Effector memory CD8-positive, alpha-beta T cell (primary cell): Measurements from ENCODE around the gene CEP152.

Experiments
- ATAC-seq: fragments of 150-1000 bp; cut with Tn5 transposase; replicated peaks from 2 replicates; pipeline ENCODE4 v1.10.0; 2021; ENCODE audit warnings: mild to moderate bottlenecking, moderate library complexity
- DNase-seq, 3 experiments: peaks; one replicate each; pipeline ENCODE4 v3.0.0; 2021
- H3K27ac Mint-ChIP-seq, 2 donors: one replicate each; pipeline ENCODE4 v1.8.0; 2022; ENCODE audit warnings: mild to moderate bottlenecking in 2 of 2, mixed read lengths in 2 of 2, moderate library complexity in 2 of 2
- H3K27me3 Mint-ChIP-seq, 2 donors: one replicate each; pipeline ENCODE4 v1.8.0; 2022; ENCODE audit warnings: mixed read lengths in 2 of 2
- H3K36me3 Mint-ChIP-seq: one replicate; pipeline ENCODE4 v1.8.0; 2022; ENCODE audit warnings: mild to moderate bottlenecking, moderate library complexity, mixed read lengths; ENCODE audit not compliant: insufficient read depth
- H3K4me1 Mint-ChIP-seq, 2 donors: one replicate each; pipeline ENCODE4 v1.8.0; 2022; ENCODE audit warnings: low read depth in 2 of 2, mixed read lengths in 2 of 2
- H3K4me3 Mint-ChIP-seq, 2 donors: one replicate each; pipeline ENCODE4 v1.8.0; 2022; ENCODE audit warnings: mild to moderate bottlenecking in 2 of 2, mixed read lengths in 2 of 2, moderate library complexity in 2 of 2
- H3K9me3 Mint-ChIP-seq, 2 donors: one replicate each; pipeline ENCODE4 v1.8.0; 2022; ENCODE audit warnings: mixed read lengths in 2 of 2

Gene CEP152

DNA sequence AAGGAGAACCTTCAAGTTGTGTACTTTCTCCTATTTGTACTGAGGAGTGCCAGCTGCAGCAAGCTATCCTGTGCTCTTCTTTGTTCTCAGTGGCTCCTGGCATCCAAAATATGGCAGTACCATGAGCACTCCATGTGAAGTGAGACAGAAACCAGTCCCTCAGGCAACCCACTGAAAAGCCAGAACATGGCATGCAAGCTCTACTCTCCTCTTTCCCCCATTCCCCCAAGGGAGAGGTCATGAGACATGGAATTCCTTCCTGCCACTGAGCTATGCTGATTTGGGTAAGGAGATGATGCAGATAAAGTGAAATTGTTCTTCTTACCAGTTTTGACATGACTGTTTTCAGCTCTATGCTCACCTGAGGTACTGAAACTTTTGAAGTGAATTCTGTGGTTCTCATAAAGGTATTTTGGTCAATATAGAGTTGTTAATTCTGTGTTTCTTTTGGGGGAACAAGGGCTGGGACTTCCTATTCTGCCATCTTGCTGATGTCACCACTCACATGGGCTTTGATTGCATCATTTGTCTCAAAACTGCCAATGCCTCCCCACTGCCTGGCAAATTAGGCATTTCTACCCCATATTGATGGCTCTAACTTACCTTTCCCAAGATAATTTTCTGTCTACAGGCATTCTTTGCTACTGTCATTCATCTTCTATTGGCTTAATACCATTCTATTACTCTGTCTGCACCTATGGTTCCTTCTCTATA, 22.8 kb upstream of the CEP152 start:
- Mint-ChIP-seq H3K9me3 (peaks cover 5 to 17% of the 10 kb centered on the region in 2 donors), H3K4me1 (no peaks in the 10 kb centered on the region), H3K4me3 (no peak overlapping the region), H3K36me3 (no peaks in the 10 kb centered on the region), H3K27me3 (peaks cover 44 to 60% of the 10 kb centered on the region in 2 donors), H3K27ac (no peak overlapping the region)
- DNase-seq (no peak), ATAC-seq (no peak)

DNA sequence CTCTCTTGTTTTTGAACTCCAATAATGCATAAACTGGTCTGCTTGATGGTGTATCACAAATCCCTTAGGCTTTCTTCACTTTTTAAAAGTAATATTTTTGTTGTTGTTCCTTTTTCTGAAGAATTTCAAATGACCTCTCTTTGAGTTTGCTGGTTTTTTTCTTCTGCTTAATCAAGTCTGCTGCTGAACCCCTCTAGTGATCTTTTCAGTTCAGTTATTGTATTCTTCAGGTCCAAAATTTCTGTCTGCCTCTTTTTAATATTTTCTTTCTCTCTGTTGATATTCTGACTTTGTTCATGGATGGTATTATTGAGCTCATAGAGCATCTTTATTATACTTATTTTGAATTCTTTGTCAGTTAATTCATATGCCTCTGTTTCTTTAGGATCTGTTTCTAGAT, 21.8 kb upstream of the CEP152 start:
- ATAC-seq, result no peak
- no peak overlapping the region for H3K27ac Mint-ChIP-seq
- no peaks in the 10 kb centered on the region for H3K36me3 Mint-ChIP-seq
- peaks cover 35 to 59% of the 10 kb centered on the region in 2 donors for H3K27me3 Mint-ChIP-seq
- H3K9me3 Mint-ChIP-seq, result peaks cover 5 to 17% of the 10 kb centered on the region in 2 donors
- H3K4me3 Mint-ChIP-seq, result no peak overlapping the region
- no peaks in the 10 kb centered on the region for H3K4me1 Mint-ChIP-seq
- DNase-seq, result no peak

DNA sequence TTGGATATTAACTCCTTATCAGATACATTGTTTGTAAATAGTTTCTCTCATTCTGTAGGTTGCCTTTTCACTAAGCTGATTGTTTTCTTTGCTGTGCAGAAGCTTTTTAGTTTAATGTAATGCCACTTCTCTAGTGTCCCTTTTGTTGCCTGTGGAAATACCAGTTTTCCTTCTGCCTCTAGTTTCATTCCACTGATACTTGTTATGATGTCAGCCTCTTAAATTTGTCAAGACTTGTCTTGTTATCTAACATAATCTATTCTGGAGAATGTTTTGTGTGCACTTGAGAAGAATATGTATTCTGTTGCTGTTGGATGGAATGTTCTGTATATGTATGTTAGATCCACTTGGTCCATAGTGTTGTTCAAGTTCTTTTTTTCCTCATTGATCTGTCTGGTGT, 18.0 kb upstream of the CEP152 start:
- DNase-seq (no peak), ATAC-seq (no peak)
- Mint-ChIP-seq H3K9me3 (peaks cover 5 to 17% of the 10 kb centered on the region in 2 donors), H3K27me3 (peaks cover 23 to 28% of the 10 kb centered on the region in 2 donors), H3K36me3 (no peaks in the 10 kb centered on the region), H3K4me1 (no peaks in the 10 kb centered on the region), H3K27ac (no peak overlapping the region), H3K4me3 (no peak overlapping the region)

DNA sequence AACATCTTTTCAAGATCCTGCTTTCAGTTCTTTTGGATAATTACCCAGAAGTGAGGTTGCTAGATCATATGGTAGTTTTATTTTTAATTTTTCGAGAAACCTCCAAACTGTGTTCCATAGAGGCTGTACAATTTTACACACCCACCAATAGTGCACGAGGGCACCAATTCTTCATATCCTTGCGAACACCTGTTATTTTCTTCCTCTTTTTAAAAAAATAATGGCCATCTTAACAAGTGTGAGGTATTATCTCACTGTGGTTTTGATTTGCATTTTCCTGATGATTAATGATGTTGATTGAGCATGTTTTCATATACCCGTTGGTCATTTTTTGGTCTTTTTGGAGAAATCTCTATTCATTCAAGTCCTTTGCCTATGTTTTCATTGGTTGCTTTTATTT, 17.6 kb upstream of the CEP152 start:
- no peak overlapping the region for H3K4me3 Mint-ChIP-seq
- H3K36me3 Mint-ChIP-seq, result no peaks in the 10 kb centered on the region
- no peaks in the 10 kb centered on the region for H3K4me1 Mint-ChIP-seq
- peaks cover 5 to 14% of the 10 kb centered on the region in 2 donors for H3K9me3 Mint-ChIP-seq
- DNase-seq (no peak), ATAC-seq (no peak)
- H3K27me3 Mint-ChIP-seq, result peaks cover 18 to 24% of the 10 kb centered on the region in 2 donors
- H3K27ac Mint-ChIP-seq, result no peak overlapping the region

DNA sequence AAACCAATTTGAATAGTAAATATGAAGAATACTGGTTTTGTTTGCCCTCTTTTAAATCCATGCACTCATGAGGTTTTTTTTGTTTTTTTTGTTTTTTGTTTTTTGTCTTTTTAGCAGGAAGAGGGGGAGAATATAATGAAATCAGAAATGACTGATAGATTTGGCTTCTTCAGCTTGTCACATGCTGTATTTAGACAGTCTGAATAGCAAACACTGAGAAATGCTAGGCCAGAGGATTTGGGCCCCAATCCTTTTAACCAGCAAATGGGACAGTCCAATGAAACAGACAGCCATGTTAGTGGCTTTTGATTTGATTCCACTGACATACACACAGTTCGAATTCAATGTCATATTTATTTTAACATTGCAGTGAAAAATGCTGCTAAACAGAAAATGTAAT, 14.2 kb upstream of the CEP152 start:
- DNase-seq, result no peak
- ATAC-seq, result no peak
- Mint-ChIP-seq H3K9me3 (no peaks in the 10 kb centered on the region), H3K27me3 (peaks cover 15 to 20% of the 10 kb centered on the region in 2 donors), H3K4me3 (no peak overlapping the region), H3K36me3 (no peaks in the 10 kb centered on the region), H3K4me1 (no peaks in the 10 kb centered on the region), H3K27ac (no peak overlapping the region)

DNA sequence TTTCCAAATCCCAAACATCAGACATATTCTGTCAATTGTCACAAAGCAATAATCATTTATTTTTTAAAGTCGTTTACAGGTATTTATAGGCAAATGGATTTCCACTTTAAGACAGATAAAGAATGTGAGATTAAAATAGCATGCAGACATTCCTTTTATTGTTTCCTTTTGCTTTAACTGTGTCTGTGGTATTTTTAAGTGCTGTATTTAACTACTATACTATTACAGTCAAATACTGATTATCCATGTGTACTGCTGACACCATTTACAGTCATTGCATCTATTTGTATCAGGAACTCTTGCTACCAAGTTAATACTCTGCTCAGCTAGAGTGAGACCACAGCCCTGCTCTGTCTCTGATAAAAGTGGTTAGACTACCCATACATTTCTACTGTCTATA, 12.8 kb upstream of the CEP152 start:
- Mint-ChIP-seq H3K4me1 (no peaks in the 10 kb centered on the region), H3K4me3 (no peak overlapping the region)
- no peak for ATAC-seq

DNA sequence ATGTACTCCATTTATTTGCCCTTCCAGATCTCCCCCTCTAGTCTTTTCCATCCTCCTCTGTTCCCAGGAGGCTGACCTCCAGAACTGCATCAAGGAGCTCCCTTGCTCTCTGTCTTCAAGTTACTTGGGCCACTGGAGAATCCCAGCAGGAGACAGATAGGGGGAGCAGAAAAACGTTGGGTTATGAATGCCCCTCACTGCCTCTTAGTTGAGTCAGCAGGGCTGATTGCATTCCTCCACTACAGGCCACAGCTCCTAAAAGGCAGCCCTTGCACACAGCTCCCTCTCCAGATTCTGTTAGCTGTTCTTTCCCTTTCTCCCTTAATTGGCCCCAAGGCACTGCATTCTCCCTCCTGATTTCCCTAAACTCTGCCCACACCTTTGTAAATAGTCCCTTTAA, 12.4 kb upstream of the CEP152 start:
- H3K4me3 Mint-ChIP-seq, result no peak overlapping the region
- ATAC-seq, result no peak
- H3K36me3 Mint-ChIP-seq, result no peaks in the 10 kb centered on the region
- H3K4me1 Mint-ChIP-seq, result no peaks in the 10 kb centered on the region
- H3K27me3 Mint-ChIP-seq, result peaks cover 13 to 16% of the 10 kb centered on the region in 2 donors
- H3K27ac Mint-ChIP-seq, result no peak overlapping the region
- H3K9me3 Mint-ChIP-seq, result no peaks in the 10 kb centered on the region
- no peak for DNase-seq

More for the DNA sequence above, 12.8 kb upstream of the CEP152 start:
- H3K27me3 Mint-ChIP-seq, result peaks cover 13 to 16% of the 10 kb centered on the region in 2 donors
- H3K27ac Mint-ChIP-seq, result no peak overlapping the region
- DNase-seq, result no peak
- H3K9me3 Mint-ChIP-seq, result no peaks in the 10 kb centered on the region
- H3K36me3 Mint-ChIP-seq, result no peaks in the 10 kb centered on the region

DNA sequence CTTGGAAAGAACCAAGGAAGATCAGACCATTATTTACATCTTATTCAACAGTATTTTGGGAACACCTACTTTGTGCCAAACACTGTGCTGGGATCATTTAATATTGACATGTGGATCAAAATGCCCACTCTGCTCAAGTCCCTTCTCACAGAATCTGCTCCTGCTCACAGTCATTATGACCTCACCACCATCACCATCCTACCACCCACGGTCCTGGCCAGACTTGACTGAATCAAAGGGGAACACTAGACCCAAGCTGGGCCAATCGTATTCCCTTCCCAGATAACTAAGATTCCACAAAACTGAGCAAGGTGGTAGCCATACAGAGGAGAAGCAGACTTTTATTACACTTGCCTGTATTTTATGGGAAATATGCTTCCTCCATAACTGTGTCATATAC, 3.4 kb upstream of the CEP152 start:
- ATAC-seq, result no peak
- no peaks in the 10 kb centered on the region for H3K9me3 Mint-ChIP-seq
- peaks cover 10 to 20% of the 10 kb centered on the region in 2 donors for H3K27me3 Mint-ChIP-seq
- H3K36me3 Mint-ChIP-seq, result peaks cover 6% of the 10 kb centered on the region
- H3K4me3 Mint-ChIP-seq, result no peak overlapping the region
- H3K27ac Mint-ChIP-seq, result no peak overlapping the region
- H3K4me1 Mint-ChIP-seq, result peaks cover 20% of the 10 kb centered on the region in 2 donors
- no peak for DNase-seq

DNA sequence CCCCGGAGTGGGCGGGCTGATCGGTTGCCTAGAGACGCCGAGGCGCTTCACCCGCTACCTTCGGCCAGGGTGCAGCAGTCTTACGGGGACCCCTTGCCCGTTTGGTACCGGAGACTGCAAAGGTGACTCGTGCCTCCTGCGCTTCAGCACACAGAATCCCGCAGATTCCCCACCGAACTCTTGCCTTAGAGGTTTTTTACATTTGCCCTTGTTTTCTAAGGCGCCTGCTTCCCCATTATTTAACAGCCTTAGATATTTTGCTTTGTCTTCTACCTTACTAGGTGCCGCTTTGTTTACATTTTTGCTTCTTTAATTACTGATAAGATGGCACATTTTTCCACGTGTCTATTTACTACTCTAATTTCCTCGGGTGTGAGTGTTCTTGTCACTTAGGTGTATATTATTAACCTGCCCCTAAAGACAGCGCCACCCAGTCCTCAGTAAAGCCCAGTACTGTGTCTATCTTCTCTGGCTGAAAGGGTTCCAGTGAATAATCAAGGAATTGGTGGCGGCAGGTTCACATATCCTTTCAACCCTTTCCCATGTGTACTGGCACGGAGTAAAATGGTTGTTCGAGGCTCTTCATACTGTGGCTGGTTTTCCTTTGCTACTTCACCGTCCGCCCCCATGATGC, 573 bp upstream of the CEP152 start:
- Mint-ChIP-seq H3K9me3 (no peaks in the 10 kb centered on the region), H3K36me3 (peaks cover 6% of the 10 kb centered on the region), H3K27me3 (peaks cover 6 to 20% of the 10 kb centered on the region in 2 donors), H3K4me1 (peaks cover 22 to 27% of the 10 kb centered on the region in 2 donors), H3K27ac (peak overlapping the region; percentile 11 to 89), H3K4me3 (peak overlapping the region; percentile 94 to 98)
- DNase-seq (no peak), ATAC-seq (no peak)

DNA sequence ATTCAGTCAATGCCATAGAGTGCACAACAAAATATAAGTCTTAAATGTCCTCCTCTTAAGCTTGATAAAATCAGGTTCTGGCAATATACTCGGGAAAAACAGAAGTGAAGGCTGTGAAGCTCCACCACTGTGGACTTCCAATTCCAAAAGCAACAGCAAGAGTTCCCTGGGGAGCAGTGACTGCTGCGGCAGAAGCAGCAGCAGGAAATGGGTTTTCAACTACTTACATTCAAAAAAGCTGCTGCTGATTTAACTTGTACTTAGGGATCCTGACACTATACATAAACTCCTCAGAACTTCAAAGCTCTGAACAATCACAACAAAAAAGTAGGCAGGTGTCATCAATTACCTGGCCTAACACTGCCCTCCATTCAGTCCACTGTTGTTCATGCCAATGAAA, 4.7 kb downstream of the CEP152 start:
- H3K9me3 Mint-ChIP-seq, result no peaks in the 10 kb centered on the region
- H3K27ac Mint-ChIP-seq, result peak overlapping the region in 1 of 2 donors; percentile 29
- no peak overlapping the region for H3K4me3 Mint-ChIP-seq
- H3K4me1 Mint-ChIP-seq, result peaks cover 15 to 31% of the 10 kb centered on the region in 2 donors
- no peak for ATAC-seq
- H3K27me3 Mint-ChIP-seq, result no peaks in the 10 kb centered on the region
- DNase-seq, result no peak
- peaks cover 5% of the 10 kb centered on the region for H3K36me3 Mint-ChIP-seq

DNA sequence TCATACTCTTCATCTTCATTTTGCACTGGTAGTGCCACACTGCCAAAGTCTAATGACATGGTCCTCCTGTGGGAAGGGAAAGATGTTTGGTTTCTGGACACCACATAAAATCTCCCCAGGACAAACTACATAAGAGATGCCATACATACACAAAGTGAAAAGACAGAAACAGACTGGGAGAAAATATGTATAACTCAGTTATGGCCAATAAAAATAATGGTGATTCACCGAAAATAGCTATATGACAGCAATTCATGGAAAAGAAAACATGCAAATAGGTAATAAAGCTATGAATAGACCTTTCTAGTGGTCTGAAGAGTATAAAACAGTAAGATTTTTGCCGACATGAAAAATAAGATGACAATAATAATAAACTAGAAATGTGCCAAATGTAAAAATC, 5.3 kb downstream of the CEP152 start:
- DNase-seq (no peak), ATAC-seq (no peak)
- peaks cover 13 to 30% of the 10 kb centered on the region in 2 donors for H3K4me1 Mint-ChIP-seq
- H3K4me3 Mint-ChIP-seq, result no peak overlapping the region
- peaks cover 2% of the 10 kb centered on the region for H3K36me3 Mint-ChIP-seq
- no peaks in the 10 kb centered on the region for H3K27me3 Mint-ChIP-seq
- no peak overlapping the region for H3K27ac Mint-ChIP-seq
- H3K9me3 Mint-ChIP-seq, result no peaks in the 10 kb centered on the region

DNA sequence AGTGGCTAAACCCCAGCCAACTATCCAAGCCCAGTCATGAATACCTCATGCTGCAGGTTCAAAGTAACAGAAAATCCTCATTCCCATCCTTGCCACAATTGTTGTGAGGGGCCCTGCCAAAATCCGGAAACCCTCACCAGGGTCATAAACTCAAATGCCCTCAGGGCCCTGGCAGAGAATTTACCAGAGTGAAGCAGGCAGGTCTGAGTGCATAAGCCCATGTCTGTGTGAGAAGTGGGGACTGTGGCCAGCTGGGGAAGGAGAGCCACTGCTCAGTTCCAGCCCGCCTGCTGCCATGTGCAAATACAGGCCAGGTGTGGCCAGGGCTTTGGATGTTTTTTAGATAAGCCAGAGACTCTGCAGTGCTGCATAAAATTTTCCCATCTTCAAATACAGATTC, 7.0 kb downstream of the CEP152 start:
- H3K4me3 Mint-ChIP-seq, result no peak overlapping the region
- H3K9me3 Mint-ChIP-seq, result no peaks in the 10 kb centered on the region
- peaks cover 2 to 16% of the 10 kb centered on the region in 2 donors for H3K4me1 Mint-ChIP-seq
- no peak overlapping the region for H3K27ac Mint-ChIP-seq
- no peak for ATAC-seq
- DNase-seq, result no peak
- H3K36me3 Mint-ChIP-seq, result no peaks in the 10 kb centered on the region
- H3K27me3 Mint-ChIP-seq, result no peaks in the 10 kb centered on the region

DNA sequence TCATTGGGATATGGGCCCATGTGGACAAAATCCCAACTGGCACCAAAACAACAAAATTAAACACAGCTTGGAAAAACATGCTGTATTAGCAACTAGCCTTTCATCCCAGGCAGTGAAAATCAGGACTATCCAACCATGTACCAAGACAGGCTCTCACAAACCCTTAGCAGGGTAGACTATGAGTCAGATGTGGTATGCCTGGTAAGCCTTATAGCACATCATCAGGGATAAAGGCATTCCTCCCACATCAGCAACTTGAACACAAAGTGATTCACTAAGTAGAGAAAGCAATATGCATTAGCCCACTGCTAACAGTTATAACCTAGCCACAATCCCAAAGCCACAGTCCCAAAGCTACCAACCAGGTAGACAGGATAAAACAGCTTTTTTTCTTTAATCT, 8.0 kb downstream of the CEP152 start:
- DNase-seq, result no peak
- H3K36me3 Mint-ChIP-seq, result no peaks in the 10 kb centered on the region

DNA sequence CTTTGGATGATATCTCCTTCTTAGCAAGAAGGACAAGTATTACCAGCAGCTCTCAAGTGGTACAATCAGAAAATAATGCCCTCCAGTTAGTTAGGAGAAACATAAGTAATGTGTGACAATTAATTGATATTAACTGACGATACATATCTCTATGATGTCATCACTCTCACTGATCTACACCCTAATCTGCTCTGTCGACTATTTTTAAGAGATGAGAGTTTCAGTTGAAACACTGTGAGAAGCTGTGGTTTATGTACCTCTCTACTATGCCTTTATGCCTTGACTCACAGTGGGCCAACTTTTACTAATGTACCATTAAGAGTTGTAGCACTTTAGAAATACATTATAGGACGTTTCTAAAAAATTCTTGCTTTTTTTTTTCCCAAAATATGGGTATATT, 8.6 kb downstream of the CEP152 start:
- no peaks in the 10 kb centered on the region for H3K27me3 Mint-ChIP-seq
- no peak overlapping the region for H3K27ac Mint-ChIP-seq
- H3K9me3 Mint-ChIP-seq, result no peaks in the 10 kb centered on the region
- H3K4me3 Mint-ChIP-seq, result no peak overlapping the region
- ATAC-seq (no peak), DNase-seq (no peak)
- peaks cover 4 to 17% of the 10 kb centered on the region in 2 donors for H3K4me1 Mint-ChIP-seq
- H3K36me3 Mint-ChIP-seq, result no peaks in the 10 kb centered on the region

More for the DNA sequence above, 8.0 kb downstream of the CEP152 start:
- Mint-ChIP-seq H3K4me1 (peaks cover 1 to 14% of the 10 kb centered on the region in 2 donors), H3K27me3 (no peaks in the 10 kb centered on the region), H3K27ac (no peak overlapping the region), H3K9me3 (no peaks in the 10 kb centered on the region), H3K4me3 (no peak overlapping the region)
- no peak for ATAC-seq
